OCI-LY7 (cell line): ENCODE results near the gene CFH. TPM values are rescaled to one million over a fixed set of nuclear protein-coding genes. Genes with fewer than 3 reads are reported as not detected.

Experiments
- BruUV-seq: library from RNA; stranded (reverse); fragments of 400-500 nt; replicated peaks from 2 replicates; lab custom pipeline; 2021; lab: Mats Ljungman, UMichigan
- CTCF ChIA-PET: fragments of 300-600 bp; sonication (Branson Sonifier 250); formaldehyde crosslinking; loops from one replicate; lab custom pipeline; 2022; ENCODE audit warnings: antibody characterized with exemption; ENCODE audit not compliant: unreplicated experiment; lab: Charles Lee
- POLR2A ChIA-PET: fragments of 300-600 bp; sonication (Branson Sonifier 250); formaldehyde crosslinking; loops from one replicate; lab custom pipeline; 2022; ENCODE audit warnings: antibody characterized with exemption; lab: Charles Lee
- DNase-seq: peaks from one replicate; pipeline ENCODE4 v3.0.0-alpha.2; 2015; ENCODE audit warnings: low spot score
- H2AFZ ChIP-seq: fragments of 200-600 bp; sonication (generic), shearing (Covaris generic); 2 replicates; pipeline ENCODE4 v1.6.1; 2014; ENCODE audit warnings: mild to moderate bottlenecking, antibody characterized with exemption, low read length, moderate library complexity
- H3K27ac ChIP-seq: fragments of 200-600 bp; sonication (generic); 2 replicates; pipeline ENCODE4 v1.5.1; 2014; ENCODE audit warnings: mixed run types, low read depth, mild to moderate bottlenecking, moderate library complexity, low read length, inconsistent platforms; ENCODE audit not compliant: poor library complexity, severe bottlenecking
- H3K36me3 ChIP-seq: fragments of 200-600 bp; sonication (generic); 2 replicates; pipeline ENCODE4 v1.6.1; 2014; ENCODE audit warnings: mild to moderate bottlenecking, antibody characterized with exemption, low read length, moderate library complexity, mixed read lengths; ENCODE audit not compliant: insufficient read depth
- H3K4me1 ChIP-seq: fragments of 200-600 bp; sonication (generic); 2 replicates; pipeline ENCODE4 v1.5.1; 2014; ENCODE audit warnings: mild to moderate bottlenecking, low read length; ENCODE audit not compliant: insufficient read depth, poor library complexity, severe bottlenecking
- H3K4me2 ChIP-seq: fragments of 200-600 bp; sonication (generic); 2 replicates; pipeline ENCODE4 v1.6.1; 2014; ENCODE audit warnings: mild to moderate bottlenecking, low read length
- H3K4me3 ChIP-seq: fragments of 200-600 bp; sonication (generic); 2 replicates; pipeline ENCODE4 v1.5.1; 2014; ENCODE audit warnings: mild to moderate bottlenecking, low read depth, low read length; ENCODE audit not compliant: poor library complexity, severe bottlenecking
- H3K79me2 ChIP-seq: fragments of 200-600 bp; sonication (generic); 2 replicates; pipeline ENCODE4 v1.6.1; 2016; ENCODE audit warnings: low read depth, mild to moderate bottlenecking, low read length, moderate library complexity, mixed read lengths; ENCODE audit not compliant: insufficient read depth
- H3K9me2 ChIP-seq: fragments of 200-600 bp; sonication (generic); 2 replicates; pipeline ENCODE4 v1.6.1; 2016; ENCODE audit warnings: mild to moderate bottlenecking, low read length, mixed read lengths; ENCODE audit not compliant: insufficient read depth
- H3K9me3 ChIP-seq: fragments of 200-600 bp; sonication (generic); 2 replicates; pipeline ENCODE4 v1.6.1; 2014; ENCODE audit warnings: mild to moderate bottlenecking, mixed run types, low read length, mixed read lengths
- H4K20me1 ChIP-seq: fragments of 200-600 bp; sonication (generic); 2 replicates; pipeline ENCODE4 v1.6.1; 2014; ENCODE audit warnings: mild to moderate bottlenecking, antibody characterized with exemption, low read length, moderate library complexity, mixed read lengths; ENCODE audit not compliant: insufficient read depth
- EZH2phosphoT487 ChIP-seq: fragments of 200-600 bp; sonication (generic); IDR thresholded peaks from 2 replicates; pipeline ENCODE4 v1.6.1; 2018; ENCODE audit warnings: low read depth, borderline replicate concordance, mild to moderate bottlenecking, mixed run types, antibody characterized with exemption, low read length, moderate library complexity, mixed read lengths
- intact Hi-C: fragments of 100-400 bp; cut with micrococcal nuclease; formaldehyde crosslinking; loops from one replicate; pipeline ENCODE4 v1.10.0; 2022; ENCODE audit not compliant: unreplicated experiment
- total RNA-seq, 2 experiments: library from RNA; depleted of rRNA in 1 of 2; stranded (reverse); fragments of >200 nt in 1 of 2; shearing (Covaris generic) in 1 of 2; gene quantifications; 2 replicates each; pipeline ENCODE4 v1.2.3, GENCODE V29; 2014 to 2022
- TF ChIP-seq, protein P1 (sequence below): fragments of 200-600 bp; sonication (generic); conservative IDR thresholded peaks from 2 replicates; pipeline ENCODE4 v1.5.1; 2014; ENCODE audit warnings: mild to moderate bottlenecking, antibody characterized with exemption, low read length, moderate library complexity, mixed read lengths

Gene CFH
- total RNA-seq, 2 experiments from 2014 or later, result not detected

DNA sequence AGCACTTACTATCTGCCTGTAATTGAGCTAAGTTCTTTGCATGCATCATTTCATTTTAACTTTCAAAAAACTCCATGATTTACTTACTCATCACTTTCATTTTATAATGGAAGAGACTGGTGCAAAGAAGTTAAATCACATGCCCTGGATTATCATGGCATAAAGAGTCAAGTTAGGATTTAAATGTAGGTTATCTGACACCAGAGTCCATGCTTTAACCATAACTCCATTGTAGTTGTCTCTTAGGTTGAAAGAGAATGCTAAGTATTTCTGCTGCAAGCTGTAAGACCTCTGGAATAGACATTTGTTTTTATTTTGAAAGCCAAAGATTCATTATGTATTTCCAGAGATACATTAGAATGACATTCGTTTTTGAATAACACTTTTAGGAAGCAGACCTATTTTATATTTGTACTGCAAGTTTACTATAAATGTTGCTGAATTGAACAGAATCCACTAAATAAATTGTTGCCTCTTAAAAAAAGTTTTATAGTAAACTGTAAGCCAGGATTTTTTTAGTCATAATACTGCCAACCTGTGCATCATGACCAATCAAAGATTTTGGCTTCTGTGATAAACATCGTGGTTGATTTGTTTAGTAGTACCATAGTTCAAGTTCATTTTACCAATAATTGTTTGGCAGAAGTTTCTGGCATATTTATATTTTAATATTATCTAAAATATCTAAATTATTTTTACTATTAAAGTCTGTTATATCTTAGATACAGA, 26.1 kb downstream of the CFH start:
- intact Hi-C loops, result no loop called here
- no peaks in the 10 kb centered on the region for H3K9me3 ChIP-seq
- POLR2A ChIA-PET, result interaction anchor here (0.6 kb wide), 1 partner anchor 540 kb away, joined by 3 read pairs; no protein-coding TSS in a partner anchor

DNA sequence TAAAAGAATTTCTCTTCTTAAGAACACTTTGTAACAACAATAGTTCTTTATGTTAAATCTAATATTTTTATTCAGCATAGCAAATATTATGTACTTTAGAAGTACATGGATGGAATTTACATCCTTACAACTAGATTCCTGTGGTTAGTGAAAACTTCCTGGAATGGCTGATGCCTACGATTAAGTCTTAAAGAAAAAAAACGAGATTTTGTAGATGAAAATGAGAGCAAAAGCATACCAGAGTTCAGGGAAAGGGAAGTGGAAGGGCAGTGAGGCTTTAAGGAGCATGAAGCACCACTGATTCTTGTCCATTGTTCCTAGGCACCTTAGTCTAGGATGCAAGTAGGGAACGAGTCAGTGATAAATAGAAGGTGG, 26.7 kb downstream of the CFH start:
- no peak overlapping the region for H3K27ac ChIP-seq
- no peak overlapping the region for H3K4me3 ChIP-seq
- intact Hi-C loops, result no loop called here
- CTCF ChIA-PET, result no interaction called here
- BruUV-seq, result no TSS peak
- POLR2A ChIA-PET, result no interaction called here
- H2AFZ ChIP-seq, result no peak overlapping the region
- no peak overlapping the region for H3K4me2 ChIP-seq
- no peaks in the 10 kb centered on the region for H3K9me3 ChIP-seq
- H3K4me1 ChIP-seq, result no peaks in the 10 kb centered on the region
- TF ChIP-seq EZH2phosphoT487, result no peak
- TF ChIP-seq, protein P1, sequence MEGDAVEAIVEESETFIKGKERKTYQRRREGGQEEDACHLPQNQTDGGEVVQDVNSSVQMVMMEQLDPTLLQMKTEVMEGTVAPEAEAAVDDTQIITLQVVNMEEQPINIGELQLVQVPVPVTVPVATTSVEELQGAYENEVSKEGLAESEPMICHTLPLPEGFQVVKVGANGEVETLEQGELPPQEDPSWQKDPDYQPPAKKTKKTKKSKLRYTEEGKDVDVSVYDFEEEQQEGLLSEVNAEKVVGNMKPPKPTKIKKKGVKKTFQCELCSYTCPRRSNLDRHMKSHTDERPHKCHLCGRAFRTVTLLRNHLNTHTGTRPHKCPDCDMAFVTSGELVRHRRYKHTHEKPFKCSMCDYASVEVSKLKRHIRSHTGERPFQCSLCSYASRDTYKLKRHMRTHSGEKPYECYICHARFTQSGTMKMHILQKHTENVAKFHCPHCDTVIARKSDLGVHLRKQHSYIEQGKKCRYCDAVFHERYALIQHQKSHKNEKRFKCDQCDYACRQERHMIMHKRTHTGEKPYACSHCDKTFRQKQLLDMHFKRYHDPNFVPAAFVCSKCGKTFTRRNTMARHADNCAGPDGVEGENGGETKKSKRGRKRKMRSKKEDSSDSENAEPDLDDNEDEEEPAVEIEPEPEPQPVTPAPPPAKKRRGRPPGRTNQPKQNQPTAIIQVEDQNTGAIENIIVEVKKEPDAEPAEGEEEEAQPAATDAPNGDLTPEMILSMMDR, result no peak
- H3K36me3 ChIP-seq, result no peaks in the 10 kb centered on the region
- no peak for DNase-seq
- H3K9me2 ChIP-seq, result no peaks in the 10 kb centered on the region
- no peaks in the 10 kb centered on the region for H4K20me1 ChIP-seq
- H3K79me2 ChIP-seq, result no peaks in the 10 kb centered on the region

More for the DNA sequence above, 26.1 kb downstream of the CFH start:
- no TSS peak for BruUV-seq
- Histone ChIP-seq H3K9me2 (no peaks in the 10 kb centered on the region), H3K4me3 (no peak overlapping the region), H3K79me2 (no peaks in the 10 kb centered on the region), H2AFZ (no peak overlapping the region), H3K27ac (no peak overlapping the region), H3K36me3 (no peaks in the 10 kb centered on the region), H3K4me2 (no peak overlapping the region), H3K4me1 (no peaks in the 10 kb centered on the region), H4K20me1 (no peaks in the 10 kb centered on the region)
- TF ChIP-seq, protein P1, result no peak
- TF ChIP-seq EZH2phosphoT487, result no peak
- no peak for DNase-seq
- CTCF ChIA-PET, result no interaction called here

DNA sequence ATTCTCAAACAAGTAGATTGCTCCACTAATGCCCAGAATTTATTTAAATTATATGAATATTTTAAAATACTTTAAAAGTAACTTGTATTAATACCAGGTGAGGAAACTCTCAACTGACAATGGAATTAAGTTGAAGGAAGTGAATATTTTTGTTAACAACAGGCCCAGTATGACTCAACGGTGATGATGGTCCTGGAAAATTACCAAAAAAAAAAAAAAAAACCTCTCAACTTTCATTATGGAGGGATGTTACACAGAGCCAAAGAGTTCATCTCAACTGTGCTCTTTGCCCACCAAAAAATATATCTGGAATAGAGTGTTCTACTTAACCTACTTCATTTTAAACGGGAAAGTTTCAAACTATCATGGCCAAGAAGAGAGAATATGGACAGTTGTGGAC, 28.3 kb downstream of the CFH start:
- TF ChIP-seq, protein P1, result no peak
- no peak for TF ChIP-seq EZH2phosphoT487
- BruUV-seq, result no TSS peak
- Histone ChIP-seq H2AFZ (no peak overlapping the region), H3K27ac (no peak overlapping the region), H3K4me1 (no peaks in the 10 kb centered on the region), H3K36me3 (no peaks in the 10 kb centered on the region), H3K79me2 (no peaks in the 10 kb centered on the region), H3K9me2 (no peaks in the 10 kb centered on the region), H3K9me3 (no peaks in the 10 kb centered on the region), H4K20me1 (no peaks in the 10 kb centered on the region), H3K4me2 (no peak overlapping the region), H3K4me3 (no peak overlapping the region)
- CTCF ChIA-PET, result no interaction called here
- DNase-seq, result no peak
- intact Hi-C loops, result no loop called here
- POLR2A ChIA-PET, result no interaction called here
